Spleen (tissue), 11 donors: ENCODE results near the gene PAPPA. TPM values are rescaled to one million over a fixed set of nuclear protein-coding genes. Genes with fewer than 3 reads are reported as not detected.

Experiments used
- DNase-seq: peaks from one replicate; pipeline ENCODE4 v3.0.0-alpha.2; 2020
- H3K27ac ChIP-seq, 8 donors: fragments of 200-600 bp; sonication (generic) in 7 of 8; 1 replicate in 4 of 8; 2 replicates in 4 of 8; pipeline versions ENCODE4 v1.5.0 to v1.8.0; 2016 to 2021; ENCODE audit warnings: inconsistent platforms in 4 of 8, mild to moderate bottlenecking in 4 of 8, moderate library complexity in 1 of 8
- H3K27me3 ChIP-seq, 7 donors: fragments of 200-600 bp; sonication (generic) in 6 of 7; replicated peaks in 1 of 7; 1 replicate in 4 of 7; 2 replicates in 3 of 7; pipeline versions ENCODE4 v1.5.0 to v1.8.0; 2016 to 2021; ENCODE audit warnings: inconsistent platforms in 3 of 7, mild to moderate bottlenecking in 1 of 7
- H3K36me3 ChIP-seq, 6 donors: fragments of 200-600 bp; sonication (generic) in 5 of 6; 1 replicate in 4 of 6; 2 replicates in 2 of 6; pipeline versions ENCODE4 v1.5.0 to v1.8.0; 2016 to 2021; ENCODE audit warnings: inconsistent platforms in 2 of 6
- H3K4me1 ChIP-seq, 6 donors: fragments of 200-600 bp; sonication (generic) in 5 of 6; 1 replicate in 3 of 6; 2 replicates in 3 of 6; pipeline versions ENCODE4 v1.5.0 to v1.8.0; 2016 to 2021; ENCODE audit warnings: inconsistent platforms in 3 of 6
- H3K4me3 ChIP-seq, 8 donors: fragments of 200-600 bp; sonication (generic) in 7 of 8; 1 replicate in 4 of 8; 2 replicates in 4 of 8; pipeline versions ENCODE4 v1.5.0 to v1.8.0; 2016 to 2021; ENCODE audit warnings: inconsistent platforms in 4 of 8, mild to moderate bottlenecking in 4 of 8, moderate library complexity in 2 of 8
- H3K9me3 ChIP-seq, 8 donors: fragments of 200-600 bp; sonication (generic) in 7 of 8; 1 replicate in 4 of 8; 2 replicates in 4 of 8; pipeline versions ENCODE4 v1.5.0 to v1.8.0; 2016 to 2021; ENCODE audit warnings: inconsistent platforms in 4 of 8
- POLR2A ChIP-seq, 3 donors: fragments of 450-650 bp; IDR thresholded peaks; one replicate each; pipeline ENCODE4 v1.5.1; 2017; ENCODE audit warnings: antibody characterized with exemption in 3 of 3, mild to moderate bottlenecking in 1 of 3
- POLR2AphosphoS5 ChIP-seq, 3 donors: sonication (generic); formaldehyde crosslinking; IDR thresholded peaks; one replicate each; pipeline ENCODE4 v1.5.1; 2017; ENCODE audit warnings: antibody characterized with exemption in 3 of 3
- WGBS, 5 donors: extraction: QIAGEN DNeasy Blood & Tissue Kit in 3 of 5; methylation state at CpG; one replicate each; pipeline versions ENCODE4 v1.1.5 to v1.1.7; 2013 to 2018; 5-methylcytosine and 5-hydroxymethylcytosine counted together
- intact Hi-C: fragments of 100-400 bp; cut with DNase I; formaldehyde crosslinking; loops from one replicate; pipeline ENCODE4 v1.15.0; 2023; ENCODE audit warnings: low total_unique reads
- polyA plus RNA-seq, 3 donors: library from polyadenylated mRNA; stranded (reverse); fragments of 200-250 nt; gene quantifications; one replicate each; pipeline ENCODE4 v1.2.1, GENCODE V29; 2013
- total RNA-seq, 7 donors: library from RNA; depleted of rRNA in 3 of 7; stranded (reverse); fragments of >200 nt in 3 of 7; fragmentation: NEBNext Ultra II Directional in 4 of 7; extraction: Animal tissue kit (Norgen Biotek cat#: 25700) in 4 of 7; gene quantifications; one replicate each; pipeline versions ENCODE4 v1.1.0 to v1.2.1, GENCODE V29; 2016 to 2021
- TF ChIP-seq, protein P1 (sequence below), 11 experiments: fragments of 200-600 bp in 7 of 11; fragments of 450-650 bp in 4 of 11; sonication (generic) in 4 of 11; IDR thresholded peaks in 8 of 11; conservative IDR thresholded peaks in 3 of 11; 1 replicate in 7 of 11; 2 replicates in 4 of 11; pipeline versions ENCODE4 v1.4.0 to v1.8.0; 2016 to 2021; ENCODE audit warnings: antibody characterized with exemption in 11 of 11, inconsistent platforms in 4 of 11, mild to moderate bottlenecking in 1 of 11
- donor health status: healthy with polysubstance abuse.
- donor health status: DM: no; HTN: no; CAD: no; lungs with moderate emphysema.
- donor health status: DM: no; HTN: no; CAD: no.
- donor health status: Bipolar disorder and iron deficiency.
- donor health status: healthy.
- donor health status: DM: no; HTN: no; CAD: no.
- donor health status: DM: yes; HTN: yes; CAD: no.

The PAPPA gene
- total and polyA plus RNA-seq, 10 donors = 0.13 to 1.4 (median 0.45) TPM

- no peaks in the 10 kb centered on the region for H3K4me1 ChIP-seq
- no peak overlapping the region for H3K4me3 ChIP-seq
- H3K27me3 ChIP-seq = peaks cover 0 to 6% (median 0%) of the 10 kb centered on the region in 7 donors
- 58 to 89% (median 77%) methylated on average over 2 of the region's 2 CpGs for WGBS, 5 donors
- no peaks in the 10 kb centered on the region for H3K36me3 ChIP-seq
- H3K27ac ChIP-seq = no peak overlapping the region
- no peak for TF ChIP-seq POLR2A (IDR thresholded peaks at IDR 0.05)
- TF ChIP-seq POLR2AphosphoS5 (IDR thresholded peaks at IDR 0.05) = no peak
- TF ChIP-seq, protein P1, sequence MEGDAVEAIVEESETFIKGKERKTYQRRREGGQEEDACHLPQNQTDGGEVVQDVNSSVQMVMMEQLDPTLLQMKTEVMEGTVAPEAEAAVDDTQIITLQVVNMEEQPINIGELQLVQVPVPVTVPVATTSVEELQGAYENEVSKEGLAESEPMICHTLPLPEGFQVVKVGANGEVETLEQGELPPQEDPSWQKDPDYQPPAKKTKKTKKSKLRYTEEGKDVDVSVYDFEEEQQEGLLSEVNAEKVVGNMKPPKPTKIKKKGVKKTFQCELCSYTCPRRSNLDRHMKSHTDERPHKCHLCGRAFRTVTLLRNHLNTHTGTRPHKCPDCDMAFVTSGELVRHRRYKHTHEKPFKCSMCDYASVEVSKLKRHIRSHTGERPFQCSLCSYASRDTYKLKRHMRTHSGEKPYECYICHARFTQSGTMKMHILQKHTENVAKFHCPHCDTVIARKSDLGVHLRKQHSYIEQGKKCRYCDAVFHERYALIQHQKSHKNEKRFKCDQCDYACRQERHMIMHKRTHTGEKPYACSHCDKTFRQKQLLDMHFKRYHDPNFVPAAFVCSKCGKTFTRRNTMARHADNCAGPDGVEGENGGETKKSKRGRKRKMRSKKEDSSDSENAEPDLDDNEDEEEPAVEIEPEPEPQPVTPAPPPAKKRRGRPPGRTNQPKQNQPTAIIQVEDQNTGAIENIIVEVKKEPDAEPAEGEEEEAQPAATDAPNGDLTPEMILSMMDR (IDR thresholded peaks at IDR 0.05 in 8 of 11, conservative IDR thresholded peaks at IDR 0.05 in 3 of 11) = no peak
- intact Hi-C loops = no loop called here
- DNase-seq = no peak
- H3K9me3 ChIP-seq = no peaks in the 10 kb centered on the region
These were observed 143.8 kb downstream of the PAPPA start for GRCh38 chr9:116297346-116297745.

DNA sequence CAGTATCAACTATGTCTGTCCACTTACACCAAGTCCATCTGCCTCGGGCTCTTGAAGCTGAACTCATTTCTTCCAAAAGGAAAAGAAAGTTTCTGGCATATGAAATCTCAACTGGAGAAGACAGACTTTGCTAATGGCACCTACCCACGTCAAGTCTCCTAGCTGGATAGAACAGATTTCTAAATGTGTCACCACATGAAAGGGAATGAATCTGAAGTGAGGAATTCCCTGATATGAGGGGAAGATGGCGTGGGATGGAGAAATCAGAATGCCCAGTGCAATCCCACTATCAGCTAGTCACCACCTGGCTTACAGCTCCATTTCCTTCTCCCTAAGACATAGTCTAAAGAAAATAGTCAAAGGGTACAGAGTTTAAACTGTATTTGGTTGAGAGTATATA lies 144.7 kb downstream of the PAPPA start:
- intact Hi-C loops = no loop called here
- no peak overlapping the region for H3K27ac ChIP-seq
- H3K36me3 ChIP-seq = no peaks in the 10 kb centered on the region
- WGBS, 5 donors = 66 to 84% (median 79%) methylated on average over 3 of the region's 3 CpGs
- H3K27me3 ChIP-seq = peaks cover 0 to 6% (median 0%) of the 10 kb centered on the region in 7 donors
- no peaks in the 10 kb centered on the region for H3K4me1 ChIP-seq
- H3K4me3 ChIP-seq = no peak overlapping the region
- H3K9me3 ChIP-seq = no peaks in the 10 kb centered on the region
- TF ChIP-seq, protein P1 (IDR thresholded peaks at IDR 0.05 in 8 of 11, conservative IDR thresholded peaks at IDR 0.05 in 3 of 11) = no peak
- TF ChIP-seq POLR2AphosphoS5 (IDR thresholded peaks at IDR 0.05) (no peak), POLR2A (IDR thresholded peaks at IDR 0.05) (no peak)
- no peak for DNase-seq

DNA sequence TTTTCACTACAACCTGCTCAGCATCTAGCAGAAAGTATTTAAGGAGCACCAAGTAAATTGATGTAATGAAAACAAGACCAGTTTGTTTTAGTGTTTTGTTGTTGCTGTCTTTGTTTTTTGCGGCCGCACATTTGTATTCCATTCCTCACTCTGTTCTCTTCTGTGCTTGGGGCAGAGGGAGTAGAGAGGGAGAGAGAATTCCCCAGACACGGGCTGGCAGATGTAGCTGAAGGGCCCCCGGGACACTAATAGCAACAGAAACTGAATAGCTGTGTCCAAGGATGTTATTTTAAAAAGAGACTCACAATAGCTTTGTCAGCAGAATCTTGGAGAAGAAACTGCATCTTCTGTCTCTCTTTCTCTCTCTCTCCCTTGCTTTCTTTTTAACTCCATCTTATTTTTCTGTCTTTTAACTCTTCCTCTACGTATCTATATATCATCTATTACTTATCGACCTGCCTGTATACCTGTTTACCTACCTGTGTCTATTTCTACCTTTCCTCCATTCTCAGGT lies 145.3 kb downstream of the PAPPA start:
- no peak for TF ChIP-seq POLR2AphosphoS5 (IDR thresholded peaks at IDR 0.05)
- no peak for TF ChIP-seq POLR2A (IDR thresholded peaks at IDR 0.05)
- TF ChIP-seq, protein P1 (IDR thresholded peaks at IDR 0.05 in 8 of 11, conservative IDR thresholded peaks at IDR 0.05 in 3 of 11) = no peak
- no peaks in the 10 kb centered on the region for H3K36me3 ChIP-seq
- intact Hi-C loops = no loop called here
- H3K27me3 ChIP-seq = no peaks in the 10 kb centered on the region
- H3K27ac ChIP-seq = no peak overlapping the region
- H3K4me3 ChIP-seq = no peak overlapping the region
- WGBS, 5 donors = 66 to 78% (median 71%) methylated on average over 6 of the region's 6 CpGs
- DNase-seq = no peak
- H3K9me3 ChIP-seq = no peaks in the 10 kb centered on the region
- no peaks in the 10 kb centered on the region for H3K4me1 ChIP-seq

- TF ChIP-seq POLR2AphosphoS5 (IDR thresholded peaks at IDR 0.05) (no peak), POLR2A (IDR thresholded peaks at IDR 0.05) (no peak)
- TF ChIP-seq, protein P1 (IDR thresholded peaks at IDR 0.05 in 8 of 11, conservative IDR thresholded peaks at IDR 0.05 in 3 of 11) = no peak
- intact Hi-C loops = no loop called here
- H3K9me3 ChIP-seq = no peaks in the 10 kb centered on the region
- no peak for DNase-seq
- H3K4me1 ChIP-seq = no peaks in the 10 kb centered on the region
- H3K27ac ChIP-seq = no peak overlapping the region
- H3K27me3 ChIP-seq = no peaks in the 10 kb centered on the region
- 56 to 77% (median 75%) methylated on average over 2 of the region's 2 CpGs for WGBS, 5 donors
- H3K4me3 ChIP-seq = no peak overlapping the region
- H3K36me3 ChIP-seq = no peaks in the 10 kb centered on the region
These were observed 146.8 kb downstream of the PAPPA start for GRCh38 chr9:116300360-116300870.
